ENCODE data around the gene LCMT2.

DNA sequence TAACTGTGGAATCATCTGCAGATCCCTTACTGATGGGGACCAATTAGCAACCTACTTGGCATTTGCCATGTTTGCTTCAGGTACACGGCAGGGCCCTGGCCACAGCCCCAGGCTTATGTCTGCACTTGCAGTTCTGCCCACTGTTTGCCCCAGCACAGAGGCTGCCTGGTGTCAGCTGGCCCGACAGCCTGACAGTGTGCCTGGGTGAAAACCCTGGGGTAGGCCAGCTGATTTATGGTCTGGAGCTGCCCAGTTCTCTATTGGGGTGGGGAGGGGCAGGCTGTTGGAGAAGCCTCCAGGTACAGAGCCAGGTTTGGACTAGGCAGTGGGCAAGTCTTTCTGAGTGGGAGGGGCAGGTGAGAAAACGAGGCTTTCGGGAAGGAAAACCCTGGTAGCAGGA, 52.5 kb downstream of the LCMT2 start:
- no peak for TF ChIP-seq SNAI2 (CRISPR knock-in tag; IDR thresholded peaks at IDR 0.05)
- no peak for TF ChIP-seq ZNF8 (CRISPR knock-in tag; IDR thresholded peaks at IDR 0.05)
- TF ChIP-seq GLIS3 (CRISPR knock-in tag; IDR thresholded peaks at IDR 0.05): no peak
- no peak for TF ChIP-seq RARB (CRISPR knock-in tag; IDR thresholded peaks at IDR 0.05)
- TF ChIP-seq, protein P1, sequence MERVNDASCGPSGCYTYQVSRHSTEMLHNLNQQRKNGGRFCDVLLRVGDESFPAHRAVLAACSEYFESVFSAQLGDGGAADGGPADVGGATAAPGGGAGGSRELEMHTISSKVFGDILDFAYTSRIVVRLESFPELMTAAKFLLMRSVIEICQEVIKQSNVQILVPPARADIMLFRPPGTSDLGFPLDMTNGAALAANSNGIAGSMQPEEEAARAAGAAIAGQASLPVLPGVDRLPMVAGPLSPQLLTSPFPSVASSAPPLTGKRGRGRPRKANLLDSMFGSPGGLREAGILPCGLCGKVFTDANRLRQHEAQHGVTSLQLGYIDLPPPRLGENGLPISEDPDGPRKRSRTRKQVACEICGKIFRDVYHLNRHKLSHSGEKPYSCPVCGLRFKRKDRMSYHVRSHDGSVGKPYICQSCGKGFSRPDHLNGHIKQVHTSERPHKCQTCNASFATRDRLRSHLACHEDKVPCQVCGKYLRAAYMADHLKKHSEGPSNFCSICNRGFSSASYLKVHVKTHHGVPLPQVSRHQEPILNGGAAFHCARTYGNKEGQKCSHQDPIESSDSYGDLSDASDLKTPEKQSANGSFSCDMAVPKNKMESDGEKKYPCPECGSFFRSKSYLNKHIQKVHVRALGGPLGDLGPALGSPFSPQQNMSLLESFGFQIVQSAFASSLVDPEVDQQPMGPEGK (CRISPR knock-in tag; IDR thresholded peaks at IDR 0.05; ENCODE audit: borderline replicate concordance): no peak
- TF ChIP-seq ZFP30 (CRISPR knock-in tag; IDR thresholded peaks at IDR 0.05): no peak
- no peak for TF ChIP-seq ZC3H10 (CRISPR knock-in tag; IDR thresholded peaks at IDR 0.05)
- TF ChIP-seq TOX (CRISPR knock-in tag; IDR thresholded peaks at IDR 0.05; ENCODE audit: borderline replicate concordance): no peak
- no peak for TF ChIP-seq ARNTL (CRISPR knock-in tag; IDR thresholded peaks at IDR 0.05; ENCODE audit: borderline replicate concordance, low read depth)
